ENCODE results near the gene BTBD16.
A peak's percentile ranks its signal among the peaks of the same experiment; 100 is the strongest.

BTBD16 gene

DNA sequence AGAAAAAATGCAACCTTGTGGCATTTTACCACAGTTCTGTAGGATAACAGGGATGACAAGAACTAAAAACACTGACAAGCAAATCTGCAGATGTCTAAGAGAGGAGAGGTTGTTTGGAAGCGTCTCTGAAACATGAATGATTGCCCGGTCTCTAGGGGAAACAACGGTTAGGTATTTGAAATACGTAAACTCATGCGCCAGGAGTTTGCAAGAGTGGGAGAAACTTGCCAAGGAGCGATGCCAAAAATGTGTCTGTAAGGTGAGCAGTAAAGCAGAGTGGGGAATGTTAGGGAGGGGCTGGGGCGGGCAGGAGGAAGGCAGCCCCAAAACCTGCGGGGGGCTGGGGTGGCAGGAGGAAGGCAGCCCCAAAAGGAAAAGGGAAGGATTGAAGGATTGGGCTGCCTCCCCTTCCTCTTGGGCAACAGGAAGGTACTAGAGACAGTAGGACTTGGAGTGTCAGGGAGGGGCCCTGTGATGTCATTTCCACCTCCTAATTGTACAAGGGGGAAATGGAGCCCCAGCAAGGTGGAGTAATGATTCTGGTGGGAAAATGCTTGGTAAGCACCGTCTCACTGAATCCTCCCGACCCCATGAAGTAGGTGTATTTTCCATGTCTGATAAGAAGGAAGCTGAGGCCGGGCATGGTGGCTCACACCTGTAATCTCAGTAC lies 70.2 kb downstream of the BTBD16 start:
- no peak for DNase-seq (ENCODE audit: low read depth in 2 of 2, low spot score in 1 of 2)

DNA sequence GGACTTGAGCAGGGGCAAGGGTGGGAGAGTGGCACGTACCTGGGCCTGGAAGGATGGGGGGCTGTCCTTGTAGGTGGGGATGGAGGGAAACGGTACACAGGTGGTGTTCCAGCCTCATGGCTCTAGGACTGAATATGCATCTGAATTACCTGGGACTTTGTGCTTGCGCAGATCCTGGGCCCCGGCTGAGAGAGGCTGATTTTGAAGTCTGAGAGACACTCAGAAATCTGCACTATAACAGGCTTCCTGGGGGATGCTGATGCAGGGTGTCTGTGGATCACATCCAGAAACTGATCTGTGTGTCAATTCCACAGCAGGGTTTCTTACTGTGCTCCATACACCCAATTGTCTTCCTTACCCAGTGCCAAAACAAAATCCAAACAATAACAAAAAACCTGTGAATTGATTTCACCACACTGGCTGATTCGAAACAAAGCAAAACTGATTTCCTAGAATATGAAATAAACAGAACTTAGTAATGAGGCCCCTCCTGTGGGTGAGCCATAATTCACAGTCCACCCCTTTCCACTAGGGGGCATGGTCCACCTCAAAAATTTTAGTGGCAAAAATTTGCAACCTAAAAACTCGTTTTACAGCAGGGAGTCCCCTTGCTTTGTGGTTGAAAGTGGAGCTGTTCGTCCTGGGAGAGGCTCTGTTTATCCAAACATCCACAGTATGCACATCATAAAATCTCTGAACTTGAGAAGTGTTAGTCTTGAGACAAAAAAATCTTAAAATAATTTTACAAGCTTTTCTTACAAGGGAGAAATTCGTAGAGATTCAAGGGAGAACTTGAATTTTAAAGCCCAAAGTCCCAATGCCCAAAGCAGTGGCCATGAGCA lies 71.4 kb downstream of the BTBD16 start:
- DNase-seq (ENCODE audit: low read depth in 2 of 2, low spot score in 1 of 2) = peak; percentile 23 to 36

DNA sequence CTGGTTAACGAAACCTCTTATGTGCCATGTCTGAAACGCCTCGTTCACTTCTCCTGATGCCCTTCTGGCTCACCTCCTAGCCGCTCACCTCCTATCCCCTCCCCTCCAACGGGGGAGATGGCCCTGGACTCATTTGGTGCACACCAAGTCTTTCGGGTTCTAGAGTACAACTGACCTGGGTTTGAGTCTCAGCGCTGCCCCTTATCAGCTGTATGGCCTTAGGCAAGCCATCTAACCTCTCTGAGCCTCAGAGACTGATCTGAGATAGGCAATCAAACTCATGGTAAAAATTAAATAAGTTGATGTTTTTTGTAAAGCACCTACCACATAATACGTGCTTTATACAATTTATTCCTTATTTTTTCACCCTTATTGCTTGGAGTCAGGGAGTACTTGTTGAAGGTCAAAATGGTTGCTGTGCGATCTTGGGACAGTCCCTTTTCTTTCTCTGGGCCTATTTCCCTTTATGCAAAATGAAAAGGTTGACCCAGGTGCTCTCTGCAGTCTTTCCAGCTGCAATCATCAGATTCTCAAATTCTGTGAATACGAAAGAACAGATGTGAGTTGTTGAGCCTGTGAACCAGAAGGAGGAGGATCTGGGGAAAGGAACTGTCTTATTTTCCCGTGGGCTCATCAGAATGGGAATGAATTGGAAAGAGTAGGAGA lies 72.2 kb downstream of the BTBD16 start:
- DNase-seq (ENCODE audit: low read depth in 2 of 2, low spot score in 1 of 2) = no peak

DNA sequence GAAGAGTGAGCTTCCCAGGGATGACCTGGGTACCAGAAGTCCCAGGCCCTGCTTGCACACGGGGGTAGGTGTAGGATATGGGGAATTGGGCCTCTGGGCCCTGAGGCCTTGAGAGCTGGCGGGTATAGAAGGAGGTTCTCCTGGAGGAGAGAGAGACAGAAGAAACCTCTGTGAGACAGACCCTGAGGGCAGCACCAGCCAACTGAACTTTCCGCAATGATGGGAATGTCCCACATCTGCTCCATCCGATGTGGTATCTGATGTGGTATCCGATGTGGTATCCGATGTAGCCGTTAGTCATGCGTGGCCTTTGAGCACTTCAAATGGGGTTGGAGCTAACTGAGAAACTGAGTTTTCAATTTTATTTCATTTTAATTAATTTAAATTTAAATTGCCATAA lies 72.8 kb downstream of the BTBD16 start:
- no peak for DNase-seq (ENCODE audit: low read depth in 2 of 2, low spot score in 1 of 2)

DNA sequence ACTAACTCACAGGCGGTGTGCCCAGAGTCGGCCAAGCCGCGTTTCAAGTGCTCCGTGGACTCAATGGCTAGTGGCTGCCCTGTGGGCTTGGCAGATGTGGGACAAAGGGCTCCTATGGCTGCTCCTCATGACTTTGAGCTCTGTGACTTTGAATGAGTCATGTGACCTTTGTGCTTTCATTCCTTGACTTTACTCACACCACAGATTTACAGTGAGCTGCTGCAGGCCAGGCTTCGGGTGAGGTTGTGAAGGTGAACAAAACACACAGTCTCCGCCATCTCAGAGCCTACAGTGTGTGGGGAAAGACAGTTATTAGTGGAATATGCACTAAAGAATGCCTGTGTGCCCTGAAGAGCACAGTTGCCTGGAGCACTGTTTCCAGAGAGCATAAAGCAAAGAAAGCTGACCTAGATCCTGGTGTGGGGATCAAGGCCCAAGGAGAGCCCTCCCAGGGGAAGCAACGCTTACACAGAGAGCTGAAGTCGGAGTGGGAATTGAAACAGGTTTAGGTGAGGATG lies 73.7 kb downstream of the BTBD16 start:
- DNase-seq (ENCODE audit: low read depth in 2 of 2, low spot score in 1 of 2) = no peak

DNA sequence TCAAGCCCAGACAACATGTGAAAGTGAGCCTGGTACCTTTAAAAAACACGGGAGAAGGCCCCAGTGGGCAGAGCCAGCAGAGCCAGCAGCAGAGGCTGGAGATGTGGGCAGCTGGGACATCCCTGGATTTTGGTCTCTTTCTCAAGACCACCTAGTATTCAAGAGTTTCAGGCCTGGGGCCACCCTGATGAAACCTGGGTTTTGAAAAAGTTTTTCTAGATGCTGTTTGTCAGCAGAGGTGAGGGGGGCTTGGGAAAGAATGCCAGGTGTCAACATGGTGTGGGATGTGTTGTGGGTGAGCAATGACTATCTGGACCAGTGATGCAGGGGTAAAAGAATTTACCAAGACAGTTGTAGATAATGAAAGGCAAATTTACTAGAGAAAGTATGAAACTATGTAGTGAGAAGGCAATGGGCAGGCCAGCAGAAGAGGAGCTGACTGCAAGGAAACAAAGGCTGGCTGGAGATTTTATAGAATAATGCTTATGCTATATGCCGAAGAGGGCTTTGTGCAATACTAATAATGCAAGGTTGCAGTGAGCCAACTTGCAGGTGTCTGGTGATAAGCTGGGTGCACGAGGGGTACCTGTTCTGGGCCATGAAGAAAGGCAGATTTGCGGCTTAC lies 75.3 kb downstream of the BTBD16 start:
- DNase-seq (ENCODE audit: low read depth in 2 of 2, low spot score in 1 of 2) = no peak

DNA sequence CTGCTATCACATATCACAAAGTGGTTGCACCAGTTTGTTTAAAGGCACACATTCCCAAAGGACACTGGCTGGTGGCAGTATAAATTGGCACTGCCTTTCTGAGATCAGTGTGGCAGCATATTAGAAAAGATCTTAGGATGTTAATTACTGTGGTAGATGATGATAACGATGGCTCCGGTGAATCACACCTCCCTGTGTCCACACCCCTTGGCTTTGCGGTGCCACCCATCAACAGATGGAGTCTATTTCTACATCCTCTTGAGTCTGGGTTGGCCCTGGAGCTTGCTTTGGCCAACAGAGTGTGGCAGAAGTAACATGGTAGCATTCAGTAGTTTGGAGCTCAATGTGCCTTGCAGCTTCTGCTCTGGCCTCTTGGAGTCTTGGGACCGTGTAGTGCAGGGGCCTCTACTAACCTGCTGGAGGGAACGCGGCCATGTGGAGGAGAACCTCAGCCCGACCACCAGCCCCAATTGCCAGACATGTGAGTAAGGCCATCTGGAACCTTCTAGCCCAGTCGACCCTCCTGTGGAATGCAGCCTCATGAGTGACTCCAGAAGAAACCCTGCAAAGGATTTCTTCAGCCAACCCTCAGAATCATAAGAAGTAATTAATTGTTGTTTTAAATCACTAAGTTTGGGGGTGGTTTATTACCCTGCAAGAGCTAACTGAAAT lies 76.2 kb downstream of the BTBD16 start:
- no peak for DNase-seq (ENCODE audit: low read depth in 2 of 2, low spot score in 1 of 2)

DNA sequence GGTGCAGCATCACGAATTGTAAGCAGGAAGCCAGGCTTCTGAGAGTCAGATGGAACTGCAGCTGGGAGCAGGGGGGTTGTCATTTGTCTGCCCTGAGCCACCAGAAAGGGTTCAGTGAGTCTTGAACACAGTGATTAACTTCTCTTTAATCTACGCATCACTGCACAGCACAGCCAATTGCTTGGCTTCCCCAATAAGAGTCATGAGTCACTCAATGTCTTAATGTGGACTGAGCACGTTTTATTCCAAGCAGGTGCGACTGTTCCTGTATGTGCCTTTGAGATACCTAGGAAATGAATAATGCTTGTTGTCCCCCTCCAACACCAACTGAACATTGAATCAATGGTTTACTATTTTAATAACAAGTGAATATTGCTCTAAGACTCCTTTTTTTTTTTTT lies 77.4 kb downstream of the BTBD16 start:
- no peak for DNase-seq (ENCODE audit: low read depth in 2 of 2, low spot score in 1 of 2)

DNA sequence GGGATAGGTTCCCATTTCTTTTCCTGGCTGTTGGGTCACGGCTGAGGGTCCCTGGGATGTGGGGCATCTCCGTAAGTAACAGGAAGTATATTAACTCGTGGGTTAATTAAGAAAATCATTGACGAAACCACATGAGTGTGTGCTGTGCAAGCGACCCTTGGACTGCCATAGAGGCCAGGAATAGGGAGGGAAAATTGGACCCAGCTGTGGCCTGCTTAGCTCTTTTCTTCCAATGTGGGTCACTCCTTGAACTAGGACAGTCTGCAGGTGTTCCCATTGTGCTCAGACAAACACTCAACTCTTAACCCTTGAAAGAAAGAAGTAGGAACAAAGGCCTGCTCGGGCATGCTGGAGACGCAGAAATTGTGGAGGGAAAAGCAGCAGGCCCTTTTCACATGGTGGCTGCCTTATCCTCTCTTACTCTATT lies 77.9 kb downstream of the BTBD16 start:
- DNase-seq (ENCODE audit: low read depth in 2 of 2, low spot score in 1 of 2) = no peak

DNA sequence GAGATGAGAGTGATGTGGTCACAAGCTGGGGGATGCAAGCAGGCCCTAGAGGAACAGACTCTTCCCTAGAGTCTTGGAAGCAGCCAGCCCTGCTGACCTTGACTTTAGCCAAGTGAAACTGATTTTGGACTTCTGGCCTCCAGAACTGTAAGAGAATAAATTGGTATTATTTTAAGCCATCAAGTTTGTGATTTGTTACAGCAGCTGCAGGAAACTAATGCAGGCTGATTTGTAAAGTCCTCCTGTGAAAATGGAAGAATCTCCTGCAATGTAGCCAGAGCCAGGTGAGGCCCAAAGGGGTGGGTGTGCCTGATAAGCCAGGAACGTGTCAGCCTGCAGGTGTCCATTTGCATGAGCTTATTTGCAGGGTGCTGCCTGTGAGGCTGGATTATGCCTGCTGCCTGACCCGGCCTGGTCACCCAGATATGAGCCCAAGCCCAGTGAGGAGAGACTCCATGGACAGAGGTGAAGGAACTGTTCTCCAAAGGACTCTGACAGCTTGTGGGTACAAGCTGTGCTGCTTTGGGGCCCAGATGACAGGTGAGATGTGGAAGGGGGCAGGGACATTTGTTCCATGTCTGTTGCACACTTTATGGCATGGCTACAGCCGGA lies 78.8 kb downstream of the BTBD16 start:
- no peak for DNase-seq (ENCODE audit: low read depth in 2 of 2, low spot score in 1 of 2)

DNA sequence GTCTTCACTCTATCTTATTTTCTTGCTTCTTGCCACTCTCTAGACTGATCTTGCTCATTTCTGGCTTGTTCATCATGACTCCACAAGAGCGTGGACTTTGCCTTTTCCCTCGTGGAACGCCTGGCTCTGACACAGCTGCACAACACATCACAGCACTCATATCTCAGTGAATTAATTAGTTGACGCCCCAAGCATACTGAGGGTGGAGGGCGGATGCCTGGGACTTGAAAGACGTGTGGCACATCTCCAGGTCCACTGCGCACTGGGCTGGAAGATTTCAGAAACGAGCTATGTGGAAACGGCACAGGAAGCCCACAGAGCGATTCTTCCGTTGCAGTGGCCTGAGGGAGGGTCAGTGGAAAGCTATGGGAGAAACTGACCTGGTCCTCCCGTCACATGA lies 79.8 kb downstream of the BTBD16 start:
- DNase-seq (ENCODE audit: low read depth in 2 of 2, low spot score in 1 of 2) = no peak

DNA sequence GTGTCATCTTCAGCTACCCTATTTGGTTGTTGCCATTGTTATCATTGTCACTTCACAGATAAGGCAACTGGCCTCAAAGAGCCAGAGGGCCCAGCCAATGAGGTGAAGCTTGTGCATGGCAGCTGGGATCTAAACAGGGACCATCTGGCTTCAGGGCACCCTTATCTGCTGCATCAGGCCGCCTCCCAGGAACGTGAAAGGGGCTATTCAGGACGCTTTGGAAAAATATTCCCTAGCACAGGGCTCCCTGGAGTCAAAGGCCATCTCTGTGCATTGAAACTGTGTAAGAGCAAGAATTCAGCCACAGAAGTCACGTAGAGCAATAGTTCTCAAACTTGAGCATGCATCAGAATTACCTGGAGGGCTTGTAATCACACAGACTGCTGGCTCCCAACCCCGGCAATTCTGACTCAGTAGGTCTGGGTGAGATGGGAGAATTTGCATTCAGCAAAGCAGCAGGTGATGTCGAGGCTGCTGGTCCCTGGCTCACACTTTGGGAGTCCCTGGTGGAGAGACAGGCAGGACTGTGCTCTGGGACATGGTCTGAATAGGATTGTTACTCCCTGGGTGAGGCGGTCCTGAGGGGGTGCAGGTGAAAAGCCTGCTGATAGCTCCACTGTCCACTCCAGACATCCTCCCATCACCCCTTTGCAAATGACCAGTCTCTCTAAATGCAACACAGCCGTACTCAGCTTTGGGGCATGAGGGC lies 81.9 kb downstream of the BTBD16 start:
- DNase-seq (ENCODE audit: low read depth in 2 of 2, low spot score in 1 of 2) = no peak

DNA sequence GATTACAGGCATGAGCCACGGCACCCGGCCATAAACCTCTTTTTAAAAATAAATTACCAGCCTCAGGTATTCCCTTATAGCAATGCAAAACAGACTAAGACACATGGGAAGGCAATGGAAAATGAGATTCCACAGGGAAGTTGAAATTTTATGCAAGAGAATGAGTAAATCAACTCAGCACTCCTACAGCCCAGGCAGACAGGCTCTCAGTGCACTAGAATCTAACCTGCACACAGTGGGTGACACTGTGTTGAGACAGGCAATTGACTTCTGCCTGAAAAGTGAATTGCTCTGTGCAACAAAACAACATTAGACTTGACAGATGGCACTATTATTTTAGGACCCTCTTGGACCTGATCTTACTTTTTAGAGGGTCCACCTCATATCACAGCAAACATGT lies 83.3 kb downstream of the BTBD16 start:
- no peak for DNase-seq (ENCODE audit: low read depth in 2 of 2, low spot score in 1 of 2)

DNA sequence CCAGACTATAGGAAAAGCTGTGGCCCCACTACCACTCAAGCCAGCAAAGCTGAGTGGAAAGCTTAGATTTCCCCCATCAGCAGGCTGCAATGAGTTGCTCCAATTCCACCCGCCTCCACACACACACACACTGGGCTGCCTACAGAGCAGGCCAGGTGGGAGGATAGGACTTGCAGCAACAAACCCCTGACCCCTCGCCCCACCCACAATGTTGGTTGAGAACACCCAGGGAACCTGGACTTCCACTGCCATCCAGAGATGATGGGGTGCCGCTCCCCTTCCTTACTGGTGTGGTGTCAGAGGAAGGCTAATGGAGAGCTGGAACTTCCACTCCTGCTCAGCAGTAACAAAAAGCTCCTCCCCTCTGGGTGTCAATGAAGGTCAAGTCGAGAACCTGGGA lies 86.6 kb downstream of the BTBD16 start:
- no peak for DNase-seq (ENCODE audit: low read depth in 2 of 2, low spot score in 1 of 2)

DNA sequence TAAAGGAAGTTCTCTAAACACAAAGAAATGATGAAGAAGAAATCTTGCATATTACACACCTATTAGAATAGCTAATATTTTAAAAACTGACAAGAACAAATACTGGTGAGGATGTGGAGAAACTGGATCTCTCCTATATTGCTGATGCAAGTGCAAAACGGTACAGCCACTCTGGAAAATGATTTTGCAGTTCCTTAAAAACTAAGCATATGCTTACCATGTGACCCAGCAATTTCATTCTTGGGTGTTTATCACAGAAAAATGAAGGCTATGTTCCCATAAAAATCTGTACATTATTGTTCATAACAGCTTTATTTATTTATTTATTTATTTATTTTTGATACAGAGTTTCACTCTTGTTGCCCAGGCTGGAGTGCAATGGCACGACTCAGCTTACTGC lies 88.5 kb downstream of the BTBD16 start:
- DNase-seq (ENCODE audit: low read depth in 2 of 2, low spot score in 1 of 2) = no peak

DNA sequence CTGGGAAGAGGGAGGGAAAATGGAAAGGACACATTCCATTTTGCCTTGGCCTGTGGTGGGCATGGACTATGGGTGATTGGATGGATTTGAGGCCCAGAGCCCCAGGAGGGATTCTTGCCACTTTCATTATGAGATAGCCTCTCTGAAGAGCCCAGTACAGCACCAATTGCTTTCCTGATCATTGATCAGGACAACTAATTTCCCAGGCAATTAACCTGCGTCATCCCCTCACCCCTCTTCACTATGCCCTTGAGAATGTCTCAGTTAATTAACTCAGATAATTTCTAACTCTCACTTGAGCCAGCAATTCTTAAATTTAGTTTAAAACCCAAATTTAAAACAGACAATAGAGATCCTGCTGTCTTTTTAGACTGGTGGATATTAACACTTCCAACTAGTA lies 90.0 kb downstream of the BTBD16 start:
- DNase-seq (ENCODE audit: low read depth in 2 of 2, low spot score in 1 of 2) = no peak

DNA sequence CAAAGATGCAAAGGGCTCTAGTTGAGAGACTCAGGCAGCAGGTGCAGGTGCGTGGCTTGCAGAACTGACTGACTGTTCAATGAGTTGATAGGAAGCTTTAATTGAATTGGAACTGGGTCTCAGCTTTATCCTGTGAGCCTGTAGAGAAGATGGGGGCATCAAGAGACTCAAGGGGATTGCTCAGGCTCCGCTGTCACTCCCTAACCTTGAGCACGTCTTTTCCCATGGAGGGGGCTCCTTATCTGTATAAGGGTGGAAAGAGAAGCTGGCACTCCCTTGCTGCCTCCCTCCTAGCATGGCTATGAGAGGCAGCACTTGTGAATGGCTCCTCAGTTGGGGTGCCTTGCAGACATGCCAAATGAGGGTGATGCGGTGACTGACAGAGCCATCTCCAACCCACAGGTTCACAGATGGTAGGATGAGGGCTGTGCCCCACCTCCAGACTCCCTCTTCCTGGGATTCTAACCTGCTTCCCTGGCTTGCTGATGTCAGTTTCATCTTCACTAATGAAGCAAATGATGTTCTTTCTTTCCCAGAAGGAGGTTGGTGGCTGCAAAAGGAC lies 91.0 kb downstream of the BTBD16 start:
- no peak for DNase-seq (ENCODE audit: low read depth in 2 of 2, low spot score in 1 of 2)

DNA sequence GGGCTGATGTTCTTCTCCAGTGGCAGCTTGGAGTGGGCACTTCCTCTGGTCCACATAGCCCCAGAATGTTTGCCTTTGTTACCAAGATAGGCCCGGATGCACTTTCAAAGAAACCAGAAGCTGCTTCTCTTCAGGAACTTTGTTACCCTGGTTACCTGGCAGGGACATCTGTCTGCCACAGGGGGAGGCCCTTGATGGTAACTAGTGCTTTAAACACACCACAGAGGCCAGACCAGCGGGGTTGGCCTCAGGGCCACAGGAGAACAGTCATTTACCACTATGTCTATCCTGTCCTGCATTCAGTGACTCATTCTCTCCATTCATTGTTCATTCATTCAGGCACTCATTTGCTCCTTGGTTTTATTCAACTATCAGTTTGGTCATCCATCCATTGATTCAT lies 91.5 kb downstream of the BTBD16 start:
- DNase-seq (ENCODE audit: low read depth in 2 of 2, low spot score in 1 of 2) = no peak

DNA sequence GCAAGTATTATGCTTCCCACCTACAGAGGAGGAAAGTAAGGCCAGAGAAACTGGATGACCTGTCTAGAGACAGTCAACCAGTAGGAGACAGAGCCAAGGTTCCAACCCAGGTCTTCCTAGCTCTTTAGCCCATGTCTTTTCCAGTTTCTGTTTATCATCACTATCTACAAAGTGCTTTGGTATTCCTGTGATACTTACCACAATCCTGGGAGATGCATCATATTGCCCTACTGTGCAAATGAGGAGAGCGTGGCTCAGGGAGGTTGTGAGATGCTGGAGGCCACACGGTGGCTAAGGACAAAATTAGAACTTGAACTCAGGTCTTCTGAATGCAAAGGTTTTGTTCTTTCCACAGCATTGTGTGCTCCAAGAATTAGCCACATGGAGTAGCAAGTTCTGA lies 92.2 kb downstream of the BTBD16 start:
- DNase-seq (ENCODE audit: low read depth in 2 of 2, low spot score in 1 of 2) = no peak
